IMR-90 (cell line): ENCODE measurements around the gene CDH22. TPM values are rescaled to one million over a fixed set of nuclear protein-coding genes. Genes with fewer than 3 reads are reported as not detected.

Experiments used
- ATAC-seq: fragments of 200-7000 bp; cut with Tn5 transposase; 2 replicates; pipeline ENCODE4 v1.9.1; 2020; ENCODE audit warnings: low read depth, mild to moderate bottlenecking, moderate library complexity
- BruUV-seq: library from RNA; stranded (reverse); fragments of 400-500 nt; replicated peaks from 2 replicates; lab custom pipeline; 2021; lab: Mats Ljungman, UMichigan
- CTCF ChIA-PET: fragments of 300-600 bp; formaldehyde crosslinking; extraction: SDS; loops from one replicate; lab custom pipeline; 2021; ENCODE audit warnings: antibody characterized with exemption; lab: Yijun Ruan, JAX
- POLR2A ChIA-PET: fragments of 300-600 bp; sonication (Branson Sonifier 250); formaldehyde crosslinking; loops from one replicate; lab custom pipeline; 2022; ENCODE audit warnings: antibody characterized with exemption; ENCODE audit not compliant: unreplicated experiment; lab: Charles Lee
- DNase-seq: peaks from one replicate; pipeline ENCODE4 v3.0.0; 2013
- H2AFZ ChIP-seq: replicated peaks from 2 replicates; pipeline ENCODE3; 2013; ENCODE audit warnings: low read length, mild to moderate bottlenecking; ENCODE audit not compliant: poor library complexity
- H2AK5ac ChIP-seq: 2 replicates; pipeline ENCODE4 v1.6.1; 2013; ENCODE audit warnings: low read depth, low read length, inconsistent platforms
- H2AK9ac ChIP-seq: replicated peaks from 2 replicates; pipeline ENCODE3; 2013; ENCODE audit warnings: mild to moderate bottlenecking, low read depth, low read length, moderate library complexity; ENCODE audit not compliant: poor library complexity
- H2BK120ac ChIP-seq: 2 replicates; pipeline ENCODE4 v1.6.1; 2013; ENCODE audit warnings: low read depth, low read length, inconsistent platforms
- H2BK15ac ChIP-seq: 3 replicates; pipeline ENCODE4 v1.6.1; 2013; ENCODE audit warnings: low read depth, low read length, inconsistent platforms
- H2BK20ac ChIP-seq: 2 replicates; pipeline ENCODE4 v1.6.1; 2013; ENCODE audit warnings: low read depth, mild to moderate bottlenecking, inconsistent platforms, low read length, moderate library complexity
- H2BK5ac ChIP-seq: 2 replicates; pipeline ENCODE4 v1.6.1; 2013; ENCODE audit warnings: mild to moderate bottlenecking, low read depth, low read length, inconsistent platforms; ENCODE audit not compliant: poor library complexity, severe bottlenecking
- H3K14ac ChIP-seq: replicated peaks from 2 replicates; pipeline ENCODE4 v1.6.1; 2013; ENCODE audit warnings: low read depth, low read length, inconsistent platforms
- H3K18ac ChIP-seq: 2 replicates; pipeline ENCODE4 v1.6.1; 2013; ENCODE audit warnings: low read depth, low read length, control low read depth
- H3K23ac ChIP-seq: 2 replicates; pipeline ENCODE4 v1.6.1; 2013; ENCODE audit warnings: low read depth, low read length, inconsistent platforms
- H3K27ac ChIP-seq: 2 replicates; pipeline ENCODE4 v1.5.1; 2013; ENCODE audit warnings: mild to moderate bottlenecking, control low read depth, low read length; ENCODE audit not compliant: insufficient read depth
- H3K27me3 ChIP-seq: 2 replicates; pipeline ENCODE4 v1.6.1; 2013; ENCODE audit warnings: low read length; ENCODE audit not compliant: control insufficient read depth, insufficient read depth
- H3K36me3 ChIP-seq: 2 replicates; pipeline ENCODE4 v1.6.1; 2013; ENCODE audit warnings: low read length, mixed read lengths; ENCODE audit not compliant: control insufficient read depth, insufficient read depth
- H3K4ac ChIP-seq: 2 replicates; pipeline ENCODE4 v1.6.1; 2013; ENCODE audit warnings: low read depth, low read length, inconsistent platforms
- H3K4me1 ChIP-seq: 2 replicates; pipeline ENCODE4 v1.6.1; 2013; ENCODE audit warnings: low read length, mixed read lengths; ENCODE audit not compliant: control insufficient read depth, insufficient read depth
- H3K4me2 ChIP-seq: 2 replicates; pipeline ENCODE4 v1.6.1; 2013; ENCODE audit warnings: low read depth, mild to moderate bottlenecking, control low read depth, low read length, moderate library complexity
- H3K4me3 ChIP-seq: 2 replicates; pipeline ENCODE4 v1.5.1; 2013; ENCODE audit warnings: low read depth, mild to moderate bottlenecking, control low read depth, low read length, moderate library complexity; ENCODE audit not compliant: insufficient read depth
- H3K56ac ChIP-seq: 2 replicates; pipeline ENCODE4 v1.6.1; 2013; ENCODE audit warnings: low read length, inconsistent platforms; ENCODE audit not compliant: insufficient read depth; ENCODE audit errors: extremely low read depth
- H3K79me1 ChIP-seq, 2 experiments: 2 replicates each; pipeline ENCODE4 v1.6.1; 2013; ENCODE audit warnings: low read length in 2 of 2, inconsistent platforms in 1 of 2, low read depth in 1 of 2
- H3K9ac ChIP-seq: 2 replicates; pipeline ENCODE4 v1.6.1; 2013; ENCODE audit warnings: low read depth, low read length, control low read depth
- H3K9me1 ChIP-seq: 2 replicates; pipeline ENCODE4 v1.6.1; 2013; ENCODE audit warnings: low read length, inconsistent platforms; ENCODE audit not compliant: insufficient read depth
- H3K9me3 ChIP-seq: 2 replicates; pipeline ENCODE4 v1.6.1; 2013; ENCODE audit warnings: low read length; ENCODE audit not compliant: control insufficient read depth, insufficient read depth
- H4K20me1 ChIP-seq: 2 replicates; pipeline ENCODE4 v1.6.1; 2013; ENCODE audit warnings: low read length, inconsistent platforms; ENCODE audit not compliant: insufficient read depth
- H4K5ac ChIP-seq: 2 replicates; pipeline ENCODE4 v1.6.1; 2013; ENCODE audit warnings: mild to moderate bottlenecking, low read depth, low read length, control low read depth
- H4K8ac ChIP-seq, 2 experiments: 2 replicates each; pipeline ENCODE4 v1.6.1; 2013; ENCODE audit warnings: low read depth in 2 of 2, low read length in 2 of 2, control low read depth in 1 of 2, inconsistent platforms in 1 of 2
- H4K91ac ChIP-seq: 2 replicates; pipeline ENCODE4 v1.6.1; 2013; ENCODE audit warnings: low read depth, low read length, inconsistent platforms; ENCODE audit not compliant: insufficient read depth
- BHLHE40 ChIP-seq: fragments of 150-350 bp; IDR thresholded peaks from 2 replicates; pipeline ENCODE4 v1.6.1; 2016; ENCODE audit warnings: mild to moderate bottlenecking, low read depth, low read length
- CHD1 ChIP-seq: IDR thresholded peaks from 2 replicates; pipeline ENCODE4 v1.6.1; 2012; ENCODE audit warnings: low read depth, low read length, improper control_type of control experiment
- MAFK ChIP-seq: IDR thresholded peaks from 2 replicates; pipeline ENCODE4 v1.6.1; 2012; ENCODE audit warnings: low read depth, low read length, improper control_type of control experiment
- MAZ ChIP-seq: IDR thresholded peaks from 2 replicates; pipeline ENCODE4 v1.6.1; 2012; ENCODE audit warnings: low read depth, mild to moderate bottlenecking, low read length, improper control_type of control experiment, moderate library complexity, borderline replicate concordance
- MXI1 ChIP-seq: IDR thresholded peaks from 2 replicates; pipeline ENCODE4 v1.6.1; 2012; ENCODE audit warnings: low read depth, mild to moderate bottlenecking, low read length, moderate library complexity, borderline replicate concordance
- RAD21 ChIP-seq: IDR thresholded peaks from 2 replicates; pipeline ENCODE4 v1.6.1; 2012; ENCODE audit warnings: low read length, improper control_type of control experiment
- RCOR1 ChIP-seq: IDR thresholded peaks from 2 replicates; pipeline ENCODE4 v1.6.1; 2012; ENCODE audit warnings: mild to moderate bottlenecking, low read length, improper control_type of control experiment; ENCODE audit not compliant: insufficient replicate concordance
- RFX5 ChIP-seq: IDR thresholded peaks from 2 replicates; pipeline ENCODE4 v1.8.0; 2012; ENCODE audit warnings: low read depth, mild to moderate bottlenecking, low read length, moderate library complexity
- SMC3 ChIP-seq: fragments of 150-350 bp; IDR thresholded peaks from 2 replicates; pipeline ENCODE4 v1.6.1; 2016; ENCODE audit warnings: low read depth, mild to moderate bottlenecking, antibody characterized with exemption, low read length, moderate library complexity
- WGBS, 2 experiments: methylation state at CpG; one replicate each; pipeline versions ENCODE4 v1.1.5 to v1.1.7; 2013; ENCODE audit warnings: missing lambda C conversion rate in 2 of 2; ENCODE audit not compliant: insufficient read length in 1 of 2; ENCODE audit errors: extremely low coverage in 2 of 2; 5-methylcytosine and 5-hydroxymethylcytosine counted together
- dilution Hi-C: fragments of 300-500 bp; cut with HindIII; formaldehyde crosslinking; loops from one replicate; pipeline ENCODE4 v1.14.3; 2018; ENCODE audit warnings: low sequenced_read_pairs; ENCODE audit not compliant: unreplicated experiment
- in situ Hi-C: fragments of 300-500 bp; cut with MboI; formaldehyde crosslinking; loops from 3 replicates; pipeline ENCODE4 v1.14.3; 2019; ENCODE audit warnings: low sequenced_read_pairs, inconsistent platforms, mixed read lengths
- intact Hi-C: fragments of 100-400 bp; cut with micrococcal nuclease; formaldehyde crosslinking; loops from 2 replicates; pipeline ENCODE4 v1.10.0; 2022
- polyA plus RNA-seq, 3 experiments: library from polyadenylated mRNA; depleted of rRNA; stranded (reverse); fragments of >200 nt; gene quantifications; 2 replicates each; pipeline ENCODE4 v1.2.3, GENCODE V29; 2012; ENCODE audit warnings: low replicate concordance in 1 of 3
- total RNA-seq: library from RNA; depleted of rRNA; stranded (reverse); fragments of >200 nt; gene quantifications from 2 replicates; pipeline ENCODE4 v1.2.3, GENCODE V29; 2012

Gene CDH22
- total and polyA plus RNA-seq, 2 of the 4 experiments (the other 2 are of a cell fraction), result not detected

DNA sequence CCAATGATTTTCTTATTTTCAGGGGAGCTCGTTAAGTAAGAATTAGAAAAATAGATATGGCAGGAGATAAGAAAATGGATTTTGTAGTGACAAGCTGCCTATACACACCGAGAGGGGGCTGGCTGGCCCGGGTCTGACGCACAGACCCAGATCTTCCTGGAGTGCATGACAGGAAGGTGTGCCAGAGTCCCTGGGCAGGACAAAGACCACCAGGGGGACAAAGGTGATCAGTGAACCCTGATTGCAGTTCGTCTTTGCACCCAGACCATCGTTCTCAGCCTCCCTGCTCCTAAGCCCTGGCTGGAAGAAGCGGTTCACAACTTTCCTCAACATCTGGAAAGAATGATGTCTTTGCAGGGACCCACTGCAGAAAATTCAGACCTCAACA lies 24.3 kb downstream of the CDH22 start:
- Histone ChIP-seq H3K27ac (no peak overlapping the region), H4K5ac (no peak overlapping the region), H2BK20ac (no peak overlapping the region), H3K56ac (no peak overlapping the region), H2AK9ac (no peak overlapping the region), H2BK120ac (no peak overlapping the region), H3K14ac (no peak overlapping the region), H3K27me3 (peaks cover 25% of the 10 kb centered on the region), H3K36me3 (no peaks in the 10 kb centered on the region), H3K4me3 (no peak overlapping the region), H2AFZ (no peak overlapping the region), H4K20me1 (no peaks in the 10 kb centered on the region), H3K79me1 (no peaks in the 10 kb centered on the region), H2AK5ac (no peak overlapping the region), H3K4ac (no peak overlapping the region), H3K4me1 (no peaks in the 10 kb centered on the region), H4K8ac (no peak overlapping the region), H3K9me1 (no peaks in the 10 kb centered on the region), H3K23ac (no peak overlapping the region), H4K91ac (no peak overlapping the region), H3K18ac (no peak overlapping the region), H3K4me2 (no peak overlapping the region), H2BK5ac (no peak overlapping the region), H3K9me3 (no peaks in the 10 kb centered on the region), H3K9ac (no peak overlapping the region), H2BK15ac (no peak overlapping the region)
- ATAC-seq (no peak), DNase-seq (no peak)
- ChIA-PET CTCF (no interaction called here), POLR2A (no interaction called here)
- no TSS peak for BruUV-seq
- dilution Hi-C loops (no loop called here), in situ Hi-C loops (no loop called here), intact Hi-C loops (no loop called here)
- 33% methylated on average over 3 of the region's 7 CpGs; no CpG with 5 or more reads in 1 of the 2 experiments for WGBS, 2 experiments
- TF ChIP-seq BHLHE40 (no peak), MAFK (no peak), MAZ (no peak), RAD21 (no peak), RCOR1 (no peak), SMC3 (no peak), CHD1 (no peak), RFX5 (no peak), MXI1 (no peak)
